ENCODE data around the gene PPP4C.
"Not testable (repeated sequence)": the region's sequence is repeated elsewhere in the genome, so short reads cannot be mapped to it uniquely, and the experiment has no call there.

The PPP4C gene

DNA sequence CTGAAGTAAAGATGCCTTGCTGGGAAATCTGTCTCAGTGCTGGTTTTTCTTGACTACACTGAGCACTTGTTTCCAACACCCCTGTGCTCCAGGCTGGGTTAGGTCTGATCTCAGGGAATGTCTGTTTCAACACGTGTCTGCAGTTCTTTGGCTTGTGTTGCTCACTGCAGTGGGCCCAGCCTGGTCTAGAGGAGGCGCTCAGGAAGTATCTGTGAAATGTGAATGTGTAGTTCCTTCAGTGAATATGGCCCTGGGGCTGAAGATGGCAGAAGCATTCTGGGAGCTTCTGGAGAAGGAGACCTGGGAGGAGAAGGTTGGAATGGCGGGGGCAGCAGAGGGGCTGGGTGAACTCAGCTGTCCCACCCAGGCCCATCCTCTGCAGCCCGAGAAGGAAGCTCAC, 28.3 kb downstream of the PPP4C start:
- no peak for DNase-seq

DNA sequence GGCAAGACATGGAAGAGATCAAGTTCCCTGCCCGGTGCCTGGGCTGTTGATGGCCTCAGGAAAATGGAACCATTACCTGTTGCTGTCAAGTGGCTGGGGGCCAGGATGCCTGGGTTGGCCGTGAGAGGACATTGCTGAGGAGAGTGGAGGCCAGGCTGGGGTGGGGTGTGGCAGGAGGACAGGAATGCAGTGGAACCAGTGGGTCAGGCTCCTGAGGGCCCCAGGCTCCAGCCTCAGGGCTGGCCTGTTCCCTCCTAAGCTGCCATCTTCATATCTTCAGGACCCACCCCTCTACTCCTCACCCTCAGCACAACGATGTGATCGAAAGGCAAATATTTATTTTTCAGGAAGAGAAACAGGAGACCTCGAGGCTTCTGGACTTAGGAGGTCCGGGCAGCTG, 28.7 kb downstream of the PPP4C start:
- DNase-seq: no peak

DNA sequence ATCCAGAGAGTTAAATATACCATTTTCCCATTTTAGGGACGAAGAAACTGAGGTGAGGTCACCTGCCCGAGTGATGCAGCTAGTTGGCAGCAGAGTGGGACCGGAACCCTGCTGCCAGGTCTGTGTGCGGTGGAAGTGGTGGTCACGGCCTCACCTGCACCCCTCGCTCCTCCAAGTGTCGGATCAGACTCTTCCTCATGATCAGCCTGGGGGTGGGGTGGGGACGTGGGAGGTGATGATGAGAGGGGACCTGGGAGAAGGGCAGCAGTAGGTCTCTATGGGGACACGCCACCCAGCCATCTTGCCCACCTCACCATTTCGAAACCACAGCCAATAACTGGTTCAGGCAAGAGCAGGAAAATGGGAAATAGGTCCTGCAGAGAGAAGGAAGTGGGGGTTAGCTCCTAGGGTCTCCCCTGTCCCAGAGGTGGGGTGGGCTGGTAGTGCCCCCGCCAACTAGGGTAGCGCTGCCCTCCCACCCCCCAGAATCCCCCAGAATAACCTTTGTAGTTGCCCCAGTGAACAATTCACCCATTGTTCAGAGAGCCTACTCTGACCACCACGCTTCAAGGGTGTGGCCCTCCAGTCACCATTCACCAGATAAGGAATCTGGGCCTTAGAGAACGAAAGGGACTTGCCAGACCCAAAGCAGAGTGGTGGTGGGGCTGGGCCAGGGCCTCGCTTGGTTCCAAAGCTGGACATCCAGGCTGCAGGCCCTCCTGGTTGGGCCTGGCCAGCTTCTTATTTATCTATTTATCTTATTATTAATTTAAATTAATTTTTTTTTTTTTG, 32.5 kb downstream of the PPP4C start:
- DNase-seq: no peak

DNA sequence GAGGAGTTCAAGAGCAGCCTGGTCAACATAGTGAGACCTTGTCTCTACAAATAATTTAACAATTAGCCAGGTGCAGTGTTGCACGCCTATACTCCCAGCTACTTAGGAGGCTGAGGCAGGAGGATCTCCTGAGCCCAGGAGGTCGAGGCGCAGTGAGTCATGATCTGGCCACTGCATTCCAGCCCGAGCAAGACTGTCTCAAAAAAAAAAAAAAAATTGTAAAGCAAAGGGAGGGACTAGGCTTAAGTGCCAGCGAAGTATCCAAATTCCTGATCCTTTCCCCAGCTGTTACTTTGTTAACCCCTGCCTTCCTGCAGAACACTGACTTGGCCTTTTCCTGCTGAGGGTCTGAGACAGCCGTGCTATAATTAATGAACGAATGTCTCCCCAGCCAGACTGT, 34.9 kb downstream of the PPP4C start:
- peak; percentile 75 for DNase-seq

DNA sequence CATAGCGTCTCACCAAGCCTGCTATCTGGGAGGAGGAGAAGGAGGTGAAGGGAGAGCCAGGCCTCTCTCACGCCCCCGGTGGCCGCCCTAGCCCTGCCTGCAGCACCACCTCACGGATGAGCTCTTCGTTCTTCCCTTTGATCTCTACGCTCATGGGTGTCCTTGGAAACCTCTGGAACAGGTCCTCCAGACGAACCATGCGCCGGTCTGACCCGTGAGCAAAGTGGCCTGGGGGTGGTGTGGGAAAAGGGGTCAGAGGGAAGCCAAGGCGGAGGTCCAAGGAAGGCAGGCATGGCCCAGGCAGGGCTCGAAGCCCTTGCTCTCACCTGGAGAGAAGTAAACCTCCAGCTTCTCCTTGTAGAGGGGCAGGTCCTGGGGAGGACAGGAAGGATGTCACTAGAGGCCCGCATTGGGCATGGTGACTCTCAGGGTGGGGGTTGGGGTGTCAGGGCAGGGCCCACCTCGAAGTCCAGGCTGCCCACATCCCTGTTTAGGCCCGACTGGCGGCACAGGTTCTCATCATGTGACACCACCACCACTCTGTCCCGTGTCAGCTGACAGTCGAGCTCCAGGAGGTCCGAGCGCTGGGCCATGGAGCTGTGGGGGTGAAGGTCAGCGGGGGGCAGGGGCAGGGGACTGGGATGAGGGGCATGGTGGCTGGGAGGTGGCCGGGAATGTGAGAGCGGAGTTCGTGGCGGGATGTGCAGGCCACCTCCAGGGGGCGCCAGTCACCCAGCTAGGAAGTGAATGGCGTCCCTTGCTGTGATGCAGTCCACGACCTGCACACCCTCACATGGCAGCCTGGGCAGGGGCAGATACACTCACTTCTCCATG, 36.6 kb downstream of the PPP4C start:
- DNase-seq: peak; percentile 59

DNA sequence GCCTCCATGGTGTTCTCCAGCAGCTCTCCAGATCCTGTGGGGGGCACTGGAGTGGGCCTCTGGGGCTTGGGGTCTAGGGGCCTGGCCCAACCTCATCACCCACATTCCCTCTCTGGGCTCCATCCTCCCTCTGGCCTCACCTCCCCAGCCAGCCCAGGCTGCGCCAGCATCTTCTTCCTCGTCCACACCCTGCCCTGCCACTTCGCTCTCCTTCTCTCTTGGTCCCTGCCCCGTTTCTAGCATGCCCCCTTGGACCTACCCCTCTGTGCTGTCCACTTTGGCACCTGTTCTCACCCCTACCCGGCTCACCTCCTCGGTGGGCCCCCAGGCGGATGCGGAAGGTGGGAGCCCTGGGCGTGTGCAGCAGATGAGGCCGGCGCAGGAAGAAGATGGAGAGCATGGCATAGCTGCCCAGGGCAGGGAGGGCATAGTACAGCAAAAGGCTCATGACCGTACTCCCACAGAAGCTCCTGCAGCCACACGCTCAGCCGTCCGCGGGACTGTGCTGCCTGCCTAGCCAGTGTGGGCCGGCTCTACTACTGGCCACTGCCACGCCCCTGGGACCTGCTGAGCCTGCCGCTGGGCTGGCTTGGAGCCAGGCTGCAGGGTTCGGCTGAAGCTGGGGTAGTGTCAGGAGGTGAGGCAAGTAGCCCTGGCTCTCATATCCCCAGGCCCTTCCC, 37.4 kb downstream of the PPP4C start, which contains the start of gene GDPD3:
GDPD3 (minus strand) TSS at position 507 of the 680 bp plus-strand sequence; CDS start at position 448, 59 bp downstream.
- DNase-seq: no peak

DNA sequence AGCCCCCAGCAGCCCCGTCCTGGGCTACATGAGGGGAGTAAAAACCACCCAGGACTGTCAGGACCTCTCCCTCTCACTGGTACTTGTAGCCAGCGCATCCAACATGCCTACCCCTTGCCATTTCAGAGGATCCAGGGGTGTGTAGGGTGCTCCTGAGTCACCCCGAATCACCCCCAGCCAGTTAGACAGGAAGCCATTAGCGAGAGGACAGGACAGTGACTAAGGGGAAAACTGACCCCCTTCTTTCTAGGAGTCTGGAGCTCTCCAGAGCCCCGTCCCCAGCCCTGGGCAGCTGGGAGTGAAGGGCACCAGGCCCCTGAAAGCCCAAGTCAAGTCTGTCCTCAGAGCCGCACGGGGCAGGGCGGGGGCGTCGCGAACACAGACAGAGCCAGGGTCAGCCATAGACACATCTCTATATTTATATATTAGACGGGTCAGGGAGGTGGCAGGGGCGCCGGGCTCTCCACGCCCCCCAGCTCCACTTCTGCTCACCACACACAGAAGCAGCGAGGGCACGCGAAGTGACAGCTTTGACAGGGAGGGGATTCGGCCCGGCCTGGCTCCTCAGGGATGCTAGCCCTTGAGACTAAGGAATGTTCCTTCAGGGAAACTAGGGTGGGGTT, 38.0 kb downstream of the PPP4C start:
- no peak for DNase-seq

DNA sequence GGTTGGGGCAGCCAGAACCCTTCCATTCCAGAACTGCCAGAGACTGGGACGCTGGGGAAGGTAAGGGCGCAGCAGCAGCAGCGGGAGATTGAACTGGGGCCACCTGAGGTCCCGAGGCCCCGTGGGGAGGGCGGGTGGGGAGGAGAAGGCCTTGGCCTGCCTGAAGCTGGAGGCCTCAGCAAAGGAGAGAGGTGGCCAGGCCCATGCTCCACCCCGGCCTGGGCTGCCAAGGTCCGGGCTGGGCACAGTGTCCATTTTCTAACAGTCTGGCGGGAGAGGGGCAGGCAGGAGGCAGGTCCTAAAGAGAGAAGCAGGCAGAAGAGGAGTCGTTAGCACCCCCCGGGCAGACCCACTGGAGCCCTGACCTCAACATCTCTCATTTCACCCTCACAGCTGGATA, 38.6 kb downstream of the PPP4C start:
- DNase-seq: no peak

DNA sequence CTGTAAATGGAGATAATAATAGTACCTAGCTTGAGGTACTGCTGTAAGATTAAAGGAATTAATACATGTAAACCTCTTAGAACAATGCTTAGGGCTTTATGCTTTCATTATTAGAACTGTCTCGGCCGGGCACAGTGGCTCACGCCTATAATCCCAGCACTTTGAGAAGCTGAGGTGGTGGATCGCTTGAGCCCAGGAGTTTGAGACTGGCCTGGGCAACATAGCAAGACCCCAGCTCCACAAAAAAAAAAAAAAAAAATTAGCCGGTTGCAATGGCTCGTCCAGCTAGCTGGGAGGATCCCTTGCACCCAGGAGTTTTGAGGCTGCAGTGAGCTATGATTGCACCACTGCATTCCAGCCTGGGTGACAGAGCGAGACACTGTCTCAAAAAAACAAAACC, 39.0 kb downstream of the PPP4C start:
- peak; percentile 17 for DNase-seq

DNA sequence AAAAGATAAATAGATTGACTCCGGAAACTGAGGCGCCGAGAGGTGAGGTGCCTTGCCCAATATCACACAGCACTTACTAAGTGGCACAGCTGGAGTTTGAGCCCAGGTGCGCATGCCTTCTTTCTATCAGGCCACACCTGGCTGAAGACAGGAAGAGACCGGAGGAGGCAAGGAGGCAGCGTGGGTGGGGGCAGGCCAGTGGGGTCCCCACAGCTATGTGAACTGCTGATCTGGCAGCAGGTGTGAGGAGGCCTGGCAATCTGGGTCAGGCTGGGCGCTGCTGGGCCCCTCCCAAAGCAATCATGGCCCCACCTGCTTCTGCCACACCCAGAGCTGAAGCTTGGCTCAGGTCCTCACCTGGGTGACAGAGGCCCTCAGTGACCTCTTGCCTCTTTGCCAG, 39.4 kb downstream of the PPP4C start:
- DNase-seq: no peak

DNA sequence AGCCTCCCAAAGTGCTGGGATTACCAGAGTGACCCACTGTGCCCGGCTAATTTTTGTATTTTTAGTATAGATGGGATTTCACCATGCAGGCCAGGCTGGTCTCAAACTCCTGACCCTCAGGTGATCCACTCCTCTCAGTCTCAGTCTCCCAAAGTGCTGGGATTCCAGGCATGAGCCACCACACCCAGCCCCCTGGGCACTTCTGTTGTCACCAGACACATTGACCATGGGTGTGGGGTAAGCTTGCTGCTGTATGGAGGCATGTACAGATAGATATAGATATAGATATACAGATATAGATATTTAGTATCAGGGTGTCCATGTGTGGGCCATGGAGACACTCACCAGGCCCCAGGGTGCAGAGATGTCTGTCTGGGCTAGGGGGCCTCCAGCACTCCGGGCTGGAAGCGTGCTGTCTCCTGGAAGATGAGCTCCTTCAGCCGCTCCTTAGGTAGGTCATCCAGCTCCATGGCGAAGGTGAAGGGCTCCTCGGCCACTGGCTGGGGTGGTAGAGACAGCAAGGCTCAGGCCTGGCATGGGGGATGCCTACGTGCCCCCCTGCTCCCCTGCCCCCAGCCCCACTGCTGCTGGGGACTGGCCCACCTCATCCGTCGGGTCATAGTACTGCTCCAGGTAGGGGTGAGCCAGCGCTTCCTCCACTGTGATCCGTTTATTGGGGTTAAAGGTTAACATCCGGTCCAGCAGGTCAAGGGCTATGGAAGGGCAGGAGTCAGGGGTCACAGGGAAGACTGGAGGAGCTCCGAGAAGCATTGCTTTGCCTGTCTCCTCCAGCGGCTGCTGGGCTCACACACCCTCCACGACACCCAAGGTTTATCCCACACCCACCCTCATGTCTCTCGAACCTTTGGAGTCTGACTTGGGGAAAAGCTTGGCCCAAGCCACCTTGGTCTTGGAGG, 40.8 kb downstream of the PPP4C start:
- no peak for DNase-seq

DNA sequence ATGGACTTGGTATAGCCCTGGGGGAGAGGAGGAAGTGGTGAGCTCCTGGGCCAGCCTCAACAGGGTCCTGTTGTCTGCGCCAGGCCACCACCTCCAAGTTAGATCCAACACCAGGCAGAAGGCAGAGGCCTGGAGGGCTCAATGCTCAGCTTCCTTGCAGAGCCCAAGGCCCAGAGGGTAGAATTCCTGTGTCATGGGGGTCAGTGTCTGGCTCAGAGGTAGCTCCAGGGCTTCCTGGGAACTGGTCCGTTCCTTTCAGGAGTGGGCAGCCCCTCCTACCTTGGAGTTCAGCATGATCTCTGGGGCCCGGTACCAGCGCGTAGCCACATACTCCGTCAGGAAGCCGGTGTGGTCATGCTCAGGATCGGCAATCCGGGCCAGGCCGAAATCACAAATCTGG, 42.0 kb downstream of the PPP4C start:
- DNase-seq: no peak

DNA sequence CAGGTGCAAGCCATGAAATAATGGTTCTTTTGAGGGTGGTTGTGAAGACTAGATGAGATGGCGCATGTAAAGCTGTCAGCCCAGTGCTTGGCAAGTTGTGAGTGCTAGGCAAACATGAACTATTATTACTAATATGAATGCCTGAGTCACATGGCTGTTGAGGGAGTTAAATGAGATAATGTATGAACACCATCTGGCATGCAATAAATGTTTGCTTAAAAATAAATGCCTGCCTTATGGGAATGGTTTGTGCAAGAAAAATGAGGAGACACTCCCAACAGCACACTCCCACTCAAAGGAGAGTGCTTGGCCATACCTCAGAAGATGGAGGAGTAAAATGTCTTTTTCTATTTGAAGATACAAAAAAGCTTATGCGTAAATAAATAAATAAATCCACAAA, 43.6 kb downstream of the PPP4C start:
- DNase-seq: no peak

DNA sequence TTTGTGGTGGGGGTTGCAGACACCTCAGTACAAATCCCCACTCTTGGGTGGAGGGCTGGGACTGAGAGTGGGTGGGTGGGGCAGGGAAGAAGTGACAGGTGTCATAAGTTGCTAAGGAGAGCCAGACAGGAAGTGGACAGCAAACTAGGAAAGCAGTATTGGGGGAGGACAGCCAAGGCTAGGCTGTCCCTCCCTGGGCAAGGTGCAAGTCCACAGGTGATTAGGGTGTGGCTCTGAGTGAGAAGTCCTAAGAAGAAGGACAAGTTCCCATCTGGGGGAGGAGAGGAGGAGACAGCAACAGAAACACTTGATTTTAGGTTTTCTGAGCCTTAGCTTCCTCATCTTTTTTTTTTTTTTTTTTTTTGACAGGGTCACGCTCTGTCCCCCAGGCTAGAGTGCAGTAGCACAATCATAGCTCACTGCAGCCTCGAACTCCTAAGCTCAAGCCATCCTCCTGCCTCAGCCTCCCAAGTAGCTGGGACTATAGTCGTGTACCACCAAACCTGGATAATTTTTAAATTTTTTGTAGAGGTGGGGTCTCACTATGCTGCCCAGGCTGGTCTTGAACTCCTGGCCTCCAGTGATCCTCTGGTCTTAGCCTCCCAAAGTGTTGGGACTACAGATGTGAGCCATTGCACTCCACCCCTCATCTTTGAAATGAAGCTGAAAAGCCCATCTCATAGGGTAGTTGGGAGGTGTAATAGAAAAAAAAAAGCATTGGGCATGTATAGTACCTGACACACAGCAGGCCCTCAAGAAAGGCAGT, 44.7 kb downstream of the PPP4C start:
- no peak for DNase-seq

DNA sequence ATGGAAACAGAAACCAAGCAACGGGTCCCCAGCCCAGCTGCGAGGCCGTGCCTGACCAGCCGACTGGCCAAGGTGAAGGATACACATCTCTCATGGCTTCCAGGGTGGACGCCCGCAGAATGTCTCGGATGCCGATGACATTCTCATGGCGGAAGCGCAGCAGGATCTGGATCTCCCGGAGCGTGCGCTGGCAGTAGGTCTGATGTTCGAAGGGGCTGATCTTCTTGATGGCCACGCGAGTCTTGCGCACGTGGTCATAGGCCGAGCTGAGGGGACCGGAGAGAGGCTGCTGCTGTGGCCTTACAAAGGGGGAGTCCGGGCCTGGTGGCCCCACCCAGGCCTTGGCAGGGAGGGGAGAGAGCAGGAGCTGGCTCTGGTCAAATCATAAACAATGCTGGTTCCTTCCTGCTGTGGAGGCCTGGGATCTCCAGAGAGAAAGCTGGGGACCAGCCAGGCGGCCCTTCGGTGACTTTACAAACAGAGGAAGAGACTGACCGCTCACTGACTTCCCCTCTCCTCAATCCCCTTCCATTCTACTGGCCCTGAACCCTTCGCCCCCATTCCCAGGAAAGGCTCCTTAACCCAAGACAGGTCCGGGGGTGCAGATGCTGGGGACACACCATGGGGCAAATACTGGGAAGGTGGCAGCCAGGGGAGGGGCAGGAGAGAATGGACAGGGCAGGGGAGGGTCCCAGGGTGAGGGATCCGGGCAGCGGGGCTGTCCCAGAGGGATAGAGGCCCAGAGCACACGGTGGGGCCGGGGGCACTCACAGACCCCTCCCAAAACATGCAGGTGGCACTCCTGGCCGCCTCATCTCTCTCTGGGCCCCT, 46.2 kb downstream of the PPP4C start:
- DNase-seq: no peak

DNA sequence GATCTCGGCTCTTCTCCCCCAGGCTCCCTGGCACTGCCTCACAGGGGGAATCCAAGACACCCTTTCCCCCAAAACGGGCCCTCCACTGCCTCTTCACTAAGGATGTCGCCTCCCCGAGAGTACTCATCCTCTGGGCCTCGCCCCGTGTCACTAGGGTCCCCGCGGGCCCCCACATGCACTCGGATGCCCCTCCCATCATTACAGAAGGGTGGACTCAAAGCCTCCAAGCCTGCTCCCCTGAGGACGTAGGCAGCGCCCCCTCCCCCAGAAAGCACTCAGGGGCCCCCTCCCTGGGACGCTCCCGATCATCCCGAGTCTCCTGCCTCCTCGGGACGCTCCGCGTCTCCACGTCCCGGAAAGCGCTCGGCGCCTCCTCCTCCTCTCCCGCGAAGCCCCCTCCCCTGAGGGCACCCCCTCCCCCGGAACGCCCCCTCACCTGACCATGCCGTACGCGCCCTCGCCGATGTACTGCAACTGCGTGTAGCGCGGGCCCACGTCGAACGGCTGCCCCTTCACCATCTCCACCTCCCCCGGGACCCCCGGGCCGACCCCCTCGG, 46.9 kb downstream of the PPP4C start:
- peak; percentile 70 for DNase-seq

DNA sequence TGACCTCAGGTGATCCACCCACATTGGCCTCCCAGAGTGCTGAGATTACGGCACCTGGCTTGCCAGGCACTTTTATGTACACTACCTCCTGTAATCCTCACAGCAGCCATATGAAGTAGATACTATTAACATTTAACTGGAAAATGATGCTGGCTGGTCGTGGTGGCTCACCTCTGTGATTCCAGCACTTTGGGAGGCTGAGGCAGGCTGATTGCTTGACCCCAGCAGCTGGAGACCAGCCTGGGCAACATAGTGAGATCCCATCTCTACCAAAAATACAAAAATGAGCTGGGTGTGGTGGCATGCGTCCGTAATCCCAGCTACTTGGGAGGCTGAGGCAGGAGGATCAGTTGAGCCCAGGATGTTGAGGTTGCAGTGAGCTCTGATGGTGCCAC, 49.2 kb downstream of the PPP4C start:
- DNase-seq: no peak

DNA sequence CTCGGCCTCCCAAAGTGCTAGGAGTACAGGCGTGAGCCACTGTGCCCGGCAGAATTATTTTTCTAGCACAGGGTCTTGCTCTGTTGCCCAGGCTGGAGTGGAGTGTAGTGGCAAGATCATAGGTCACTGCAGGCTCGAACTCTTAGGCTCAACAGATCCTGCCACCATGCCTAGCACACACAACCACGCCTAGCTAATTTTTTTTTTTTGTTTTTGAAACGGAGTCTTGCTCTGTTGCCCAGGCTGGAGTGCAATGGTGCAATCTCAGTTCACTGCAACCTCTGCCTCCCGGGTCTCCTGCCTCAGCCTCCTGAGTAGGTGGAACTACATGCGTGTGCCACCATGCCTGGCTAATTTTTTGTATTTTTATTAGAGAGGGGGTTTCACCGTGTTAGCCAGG, 49.9 kb downstream of the PPP4C start:
- not testable (repeated sequence) for DNase-seq

DNA sequence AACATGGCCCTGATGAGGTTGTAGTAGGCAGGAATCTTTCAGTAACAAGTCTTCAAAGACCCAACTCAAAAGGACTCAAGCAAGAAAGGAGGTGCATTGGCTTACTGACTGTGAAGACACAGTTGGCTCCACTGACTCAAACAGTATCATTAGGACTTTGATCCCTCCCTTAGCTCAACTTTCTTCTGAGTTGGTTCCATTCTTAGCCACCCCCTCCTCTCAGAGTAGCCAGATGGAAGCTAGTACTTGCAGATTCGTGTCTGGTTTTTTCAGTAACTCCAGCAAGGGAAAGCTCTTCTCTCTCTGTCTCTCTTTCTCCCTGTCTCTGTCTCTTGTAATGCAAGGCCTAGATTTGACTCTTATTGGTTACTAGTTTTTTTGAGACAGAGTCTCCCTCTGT, 52.2 kb downstream of the PPP4C start:
- no peak for DNase-seq

Measured in NCI-H82 (cell line).